Neural progenitor cell (in vitro differentiated cells): ENCODE data around the gene MANBA.

Experiments
- CTCF ChIP-seq: fragments of 200-600 bp; sonication (generic); IDR thresholded peaks from 2 replicates; pipeline ENCODE4 v1.5.1; 2017; ENCODE audit warnings: antibody characterized with exemption, mild to moderate bottlenecking
- EZH2 ChIP-seq: fragments of 200-600 bp; sonication (generic); IDR thresholded peaks from 2 replicates; pipeline ENCODE4 v1.6.1; 2017; ENCODE audit warnings: antibody characterized with exemption, mild to moderate bottlenecking, moderate library complexity
- EZH2phosphoT487 ChIP-seq: fragments of 200-600 bp; sonication (generic); IDR thresholded peaks from 2 replicates; pipeline ENCODE4 v1.6.1; 2017; ENCODE audit warnings: antibody characterized with exemption

GRCh38 chr4:102761906-102762305, 1.1 kb upstream of the MANBA start:
- no peak for TF ChIP-seq CTCF
- no peak for TF ChIP-seq EZH2
- TF ChIP-seq EZH2phosphoT487, result no peak
